ENCODE data around the gene CCDC91.
"Not testable (repeated sequence)": the region's sequence is repeated elsewhere in the genome, so short reads cannot be mapped to it uniquely, and the experiment has no call there.

CCDC91 gene

GRCh38 chr12:28378736-28379135 lies 188.5 kb downstream of the CCDC91 start:
- H3K4me3 ChIP-seq (replicated peaks; ENCODE audit: insufficient read depth, low read length): no peak overlapping the region
- no peak for TF ChIP-seq CTCF (IDR thresholded peaks at IDR 0.05; ENCODE audit: insufficient read depth, low read length)
- TF ChIP-seq SPI1 (IDR thresholded peaks at IDR 0.05; ENCODE audit: borderline replicate concordance, low read depth): no peak
- no peak for TF ChIP-seq REST (IDR thresholded peaks at IDR 0.05; ENCODE audit: insufficient replicate concordance, low read depth)
- TF ChIP-seq POLR2AphosphoS5 (IDR thresholded peaks at IDR 0.05; ENCODE audit: low read depth): no peak
- no peak for TF ChIP-seq GABPA (IDR thresholded peaks at IDR 0.05; ENCODE audit: low read depth)
- H3K27ac ChIP-seq (replicated peaks): no peak overlapping the region
- H3K27me3 ChIP-seq (ENCODE audit: insufficient read depth, poor library complexity, severe bottlenecking): no peaks in the 10 kb centered on the region
- DNase-seq (ENCODE audit: low read depth in 1 of 2, low spot score in 1 of 2): peak in 1 of 2 experiments; percentile 2

GRCh38 chr12:28379779-28380178 lies 189.5 kb downstream of the CCDC91 start:
- H3K27ac ChIP-seq (replicated peaks); H3K4me3 ChIP-seq (replicated peaks; ENCODE audit: insufficient read depth, low read length); H3K27me3 ChIP-seq (ENCODE audit: insufficient read depth, poor library complexity, severe bottlenecking); DNase-seq (ENCODE audit: low read depth in 1 of 2, low spot score in 1 of 2): not testable (repeated sequence)

- Histone ChIP-seq H3K27me3 (ENCODE audit: insufficient read depth, poor library complexity, severe bottlenecking) (no peaks in the 10 kb centered on the region), H3K27ac (replicated peaks) (no peak overlapping the region), H3K4me3 (replicated peaks; ENCODE audit: insufficient read depth, low read length) (no peak overlapping the region)
- no peak for DNase-seq (ENCODE audit: low read depth in 1 of 2, low spot score in 1 of 2)
- no peak for TF ChIP-seq POLR2AphosphoS5 (IDR thresholded peaks at IDR 0.05; ENCODE audit: low read depth)
These were observed 193.1 kb downstream of the CCDC91 start for GRCh38 chr12:28383368-28383767.

- DNase-seq (ENCODE audit: low read depth in 1 of 2, low spot score in 1 of 2): no peak
- no peaks in the 10 kb centered on the region for H3K27me3 ChIP-seq (ENCODE audit: insufficient read depth, poor library complexity, severe bottlenecking)
- H3K4me3 ChIP-seq (replicated peaks; ENCODE audit: insufficient read depth, low read length): no peak overlapping the region
- TF ChIP-seq REST (IDR thresholded peaks at IDR 0.05; ENCODE audit: insufficient replicate concordance, low read depth) (no peak), SPI1 (IDR thresholded peaks at IDR 0.05; ENCODE audit: borderline replicate concordance, low read depth) (no peak)
- H3K27ac ChIP-seq (replicated peaks): no peak overlapping the region
These were observed 198.6 kb downstream of the CCDC91 start for GRCh38 chr12:28388879-28389278.

- no peaks in the 10 kb centered on the region for H3K27me3 ChIP-seq (ENCODE audit: insufficient read depth, poor library complexity, severe bottlenecking)
- H3K4me3 ChIP-seq (replicated peaks; ENCODE audit: insufficient read depth, low read length): no peak overlapping the region
- H3K27ac ChIP-seq (replicated peaks): no peak overlapping the region
- TF ChIP-seq SPI1 (IDR thresholded peaks at IDR 0.05; ENCODE audit: borderline replicate concordance, low read depth) (no peak), CTCF (IDR thresholded peaks at IDR 0.05; ENCODE audit: insufficient read depth, low read length) (no peak), POLR2AphosphoS5 (IDR thresholded peaks at IDR 0.05; ENCODE audit: low read depth) (no peak), GABPA (IDR thresholded peaks at IDR 0.05; ENCODE audit: low read depth) (no peak), REST (IDR thresholded peaks at IDR 0.05; ENCODE audit: insufficient replicate concordance, low read depth) (no peak)
- DNase-seq (ENCODE audit: low read depth in 1 of 2, low spot score in 1 of 2): no peak
These were observed 199.9 kb downstream of the CCDC91 start for GRCh38 chr12:28390206-28390605.
